Gastrocnemius medialis (tissue), 4 donors: ENCODE results near the gene TESK2. TPM values are rescaled to one million over a fixed set of nuclear protein-coding genes. Genes with fewer than 3 reads are reported as not detected.

Experiments used
- ATAC-seq, 2 donors: fragments of 150-250 bp; one replicate each; pipeline ENCODE4 v1.9.1; 2016
- DNase-seq, 2 donors: peaks; one replicate each; pipeline ENCODE4 v3.0.0-alpha.2; 2019
- H3K27ac ChIP-seq, 4 donors: fragments of 200-600 bp; sonication (generic); 1 replicate in 1 of 4; 2 replicates in 3 of 4; pipeline ENCODE4 v1.5.1; 2016 to 2018; ENCODE audit warnings: mild to moderate bottlenecking in 2 of 4, moderate library complexity in 1 of 4
- H3K27me3 ChIP-seq, 3 donors: fragments of 200-600 bp; sonication (generic) in 2 of 3; 1 replicate in 1 of 3; 2 replicates in 2 of 3; pipeline versions ENCODE4 v1.5.1 to v1.6.0; 2016 to 2019; ENCODE audit warnings: mild to moderate bottlenecking in 1 of 3, moderate library complexity in 1 of 3
- H3K36me3 ChIP-seq, 2 donors: fragments of 200-600 bp; sonication (generic) in 1 of 2; one replicate each; pipeline ENCODE4 v1.5.1; 2017 to 2018
- H3K4me1 ChIP-seq, 2 donors: fragments of 200-600 bp; sonication (generic) in 1 of 2; one replicate each; pipeline ENCODE4 v1.5.1; 2016 to 2017; ENCODE audit warnings: mild to moderate bottlenecking in 2 of 2
- H3K4me3 ChIP-seq, 4 donors: fragments of 200-600 bp; sonication (generic) in 3 of 4; 1 replicate in 1 of 4; 2 replicates in 3 of 4; pipeline ENCODE4 v1.5.1; 2016 to 2019; ENCODE audit warnings: mild to moderate bottlenecking in 2 of 4
- H3K9me3 ChIP-seq, 3 donors: fragments of 200-600 bp; sonication (generic) in 2 of 3; 1 replicate in 1 of 3; 2 replicates in 2 of 3; pipeline ENCODE4 v1.5.1; 2016 to 2019
- CTCF ChIP-seq, 5 experiments: fragments of 450-650 bp in 3 of 5; fragments of 200-600 bp in 2 of 5; sonication (generic) in 2 of 5; IDR thresholded peaks in 4 of 5; conservative IDR thresholded peaks in 1 of 5; 1 replicate in 4 of 5; 2 replicates in 1 of 5; pipeline ENCODE4 v1.5.1; 2016 to 2019; ENCODE audit warnings: antibody characterized with exemption in 5 of 5, mild to moderate bottlenecking in 3 of 5, moderate library complexity in 3 of 5
- POLR2A ChIP-seq, 2 donors: fragments of 450-650 bp; IDR thresholded peaks; one replicate each; pipeline ENCODE4 v1.6.1; 2017; ENCODE audit warnings: antibody characterized with exemption in 2 of 2, mild to moderate bottlenecking in 2 of 2, moderate library complexity in 2 of 2
- in situ Hi-C, 4 donors: fragments of 200-750 bp; cut with MboI; loops; one replicate each; pipeline versions ENCODE4 v1.15.0 to v1.8.0; 2017; ENCODE audit warnings: low sequenced_read_pairs in 4 of 4
- intact Hi-C: fragments of 100-400 bp; cut with DNase I; formaldehyde crosslinking; loops from one replicate; pipeline ENCODE4 v1.15.1; 2023; ENCODE audit warnings: low total_unique reads
- total RNA-seq, 4 donors: library from RNA; depleted of rRNA; stranded (reverse); fragments of >200 nt; gene quantifications; one replicate each; pipeline versions ENCODE4 v1.1.0 to v1.2.3, GENCODE V29; 2016

The TESK2 gene
- total RNA-seq, 4 donors from 2014 or later, result 3.4 to 5.8 (median 4.5) TPM

DNA sequence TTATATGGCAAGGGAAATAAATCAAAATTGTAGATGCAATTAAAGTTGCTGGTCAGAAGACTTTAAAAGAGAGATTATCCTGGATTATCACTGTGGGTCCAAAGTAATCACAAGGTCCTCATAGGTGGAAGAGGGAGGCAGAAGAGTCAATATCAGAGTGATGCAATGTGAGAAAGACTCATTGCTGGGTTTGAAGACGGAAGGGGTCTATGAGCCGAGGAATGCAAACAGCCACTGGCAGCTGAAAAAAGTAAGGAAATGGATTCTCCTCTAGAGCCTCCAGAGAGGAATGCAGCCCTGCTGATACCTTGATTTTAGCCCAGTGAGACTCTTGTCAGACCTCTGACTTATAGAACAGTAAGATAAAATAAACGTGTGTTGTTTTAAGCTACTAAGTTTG, 90.9 kb downstream of the TESK2 start:
- H3K9me3 ChIP-seq, result no peaks in the 10 kb centered on the region
- ATAC-seq (no peak), DNase-seq (no peak)
- no peaks in the 10 kb centered on the region for H3K27me3 ChIP-seq
- H3K4me3 ChIP-seq, result no peak overlapping the region
- H3K36me3 ChIP-seq, result no peaks in the 10 kb centered on the region
- no peaks in the 10 kb centered on the region for H3K4me1 ChIP-seq
- H3K27ac ChIP-seq, result no peak overlapping the region
- in situ Hi-C loops (no loop called here), intact Hi-C loops (no loop called here)
- no peak for TF ChIP-seq POLR2A (IDR thresholded peaks at IDR 0.05)
- no peak for TF ChIP-seq CTCF (IDR thresholded peaks at IDR 0.05 in 4 of 5, conservative IDR thresholded peaks at IDR 0.05 in 1 of 5)

DNA sequence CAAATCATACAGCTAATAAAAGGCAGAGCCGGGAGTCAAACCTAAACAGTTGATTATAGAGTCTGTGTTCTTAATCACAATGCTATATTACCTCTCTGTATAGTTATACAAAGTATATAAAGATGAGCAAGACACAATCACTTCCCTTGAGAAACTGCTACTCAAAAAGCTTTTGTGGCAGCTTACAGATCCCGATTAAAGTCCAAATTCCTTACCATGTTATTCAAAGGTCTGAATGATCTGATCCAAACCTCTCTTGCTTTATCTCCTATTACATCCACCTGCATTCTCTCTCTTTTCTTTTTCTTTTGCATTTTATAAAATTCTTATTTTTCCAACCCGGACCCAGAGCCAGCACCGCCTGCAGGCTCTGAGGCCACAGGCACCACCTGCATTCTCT, 93.7 kb downstream of the TESK2 start:
- no peak for DNase-seq
- no peaks in the 10 kb centered on the region for H3K27me3 ChIP-seq
- no peaks in the 10 kb centered on the region for H3K9me3 ChIP-seq
- intact Hi-C loops, result no loop called here
- H3K4me3 ChIP-seq, result no peak overlapping the region
- peaks cover 7 to 9% of the 10 kb centered on the region in 2 donors for H3K4me1 ChIP-seq
- no peak overlapping the region for H3K27ac ChIP-seq
- no peak for ATAC-seq
- H3K36me3 ChIP-seq, result no peaks in the 10 kb centered on the region
- TF ChIP-seq CTCF (IDR thresholded peaks at IDR 0.05 in 4 of 5, conservative IDR thresholded peaks at IDR 0.05 in 1 of 5) (no peak), POLR2A (IDR thresholded peaks at IDR 0.05) (no peak)
- in situ Hi-C loops, result no loop called here

GRCh38 chr1:45395582-45395981, 95.4 kb downstream of the TESK2 start:
- intact Hi-C loops, result no loop called here
- Histone ChIP-seq H3K4me3 (no peak overlapping the region), H3K27ac (no peak overlapping the region), H3K36me3 (no peaks in the 10 kb centered on the region), H3K27me3 (no peaks in the 10 kb centered on the region), H3K4me1 (peaks cover 7 to 9% of the 10 kb centered on the region in 2 donors), H3K9me3 (no peaks in the 10 kb centered on the region)
- ATAC-seq (no peak), DNase-seq (no peak)
- no peak for TF ChIP-seq CTCF (IDR thresholded peaks at IDR 0.05 in 4 of 5, conservative IDR thresholded peaks at IDR 0.05 in 1 of 5)
- no peak for TF ChIP-seq POLR2A (IDR thresholded peaks at IDR 0.05)
- in situ Hi-C loops, result no loop called here

- Histone ChIP-seq H3K27me3 (no peaks in the 10 kb centered on the region), H3K9me3 (no peaks in the 10 kb centered on the region), H3K4me3 (no peak overlapping the region), H3K36me3 (no peaks in the 10 kb centered on the region), H3K4me1 (peaks cover 7 to 9% of the 10 kb centered on the region in 2 donors), H3K27ac (peak overlapping the region in 1 of 4 donors; percentile 51)
- TF ChIP-seq CTCF (IDR thresholded peaks at IDR 0.05 in 4 of 5, conservative IDR thresholded peaks at IDR 0.05 in 1 of 5) (no peak), POLR2A (IDR thresholded peaks at IDR 0.05) (no peak)
- no peak for DNase-seq
- ATAC-seq, result no peak
- intact Hi-C loops (no loop called here), in situ Hi-C loops (no loop called here)
Observed at GRCh38 chr1:45395051-45395450, 95.9 kb downstream of the TESK2 start.

DNA sequence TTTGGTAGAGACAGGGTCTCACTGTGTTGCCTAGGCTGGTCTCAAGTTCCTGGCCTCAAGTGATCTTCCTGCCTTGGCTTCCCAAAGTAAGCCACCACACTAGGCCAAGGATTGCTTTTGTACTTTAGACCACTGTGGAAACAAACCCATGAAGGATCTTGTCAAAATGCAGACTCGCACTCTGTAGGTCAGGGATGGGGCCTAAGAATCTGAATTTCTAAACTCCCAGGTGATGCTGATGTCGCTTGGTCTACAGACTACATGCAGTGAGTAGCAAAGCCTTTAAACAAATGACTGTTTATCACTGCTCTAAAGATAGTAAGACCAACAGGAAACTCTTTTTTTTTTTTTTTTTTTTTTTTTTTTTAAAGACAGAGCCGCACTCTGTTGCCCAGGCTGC, 96.6 kb downstream of the TESK2 start:
- DNase-seq (no peak), ATAC-seq (peak; percentile 23 to 61)
- H3K4me1 ChIP-seq, result peaks cover 7 to 9% of the 10 kb centered on the region in 2 donors
- H3K27me3 ChIP-seq, result no peaks in the 10 kb centered on the region
- no peak overlapping the region for H3K4me3 ChIP-seq
- H3K9me3 ChIP-seq, result no peaks in the 10 kb centered on the region
- no peaks in the 10 kb centered on the region for H3K36me3 ChIP-seq
- no peak for TF ChIP-seq CTCF (IDR thresholded peaks at IDR 0.05 in 4 of 5, conservative IDR thresholded peaks at IDR 0.05 in 1 of 5)
- no peak for TF ChIP-seq POLR2A (IDR thresholded peaks at IDR 0.05)
- H3K27ac ChIP-seq, result peak overlapping the region; percentile 29 to 55 (median 44)
- intact Hi-C loops (no loop called here), in situ Hi-C loops (no loop called here)
